Immature natural killer cell (primary cell): ENCODE measurements around the gene CTDNEP1. TPM values are rescaled to one million over a fixed set of nuclear protein-coding genes. Genes with fewer than 3 reads are reported as not detected.
A peak's percentile ranks its signal among the peaks of the same experiment; 100 is the strongest.

ENCODE experiments used
- DNase-seq, 3 donors: peaks; one replicate each; pipeline ENCODE4 v3.0.0; 2022; ENCODE audit warnings: mixed read lengths in 1 of 3
- H3K27ac Mint-ChIP-seq, 6 donors: one replicate each; pipeline ENCODE4 v1.8.0; 2020; ENCODE audit warnings: mixed read lengths in 6 of 6, mild to moderate bottlenecking in 5 of 6, inconsistent platforms in 4 of 6, moderate library complexity in 3 of 6
- H3K27me3 Mint-ChIP-seq, 3 donors: one replicate each; pipeline ENCODE4 v1.8.0; 2020 to 2021; ENCODE audit warnings: low read depth in 3 of 3, mild to moderate bottlenecking in 3 of 3, mixed read lengths in 3 of 3, moderate library complexity in 3 of 3, inconsistent platforms in 1 of 3
- H3K36me3 Mint-ChIP-seq, 3 donors: one replicate each; pipeline ENCODE4 v1.8.0; 2020; ENCODE audit warnings: mixed read lengths in 3 of 3, inconsistent platforms in 2 of 3, mild to moderate bottlenecking in 2 of 3
- H3K4me1 Mint-ChIP-seq, 2 donors: one replicate each; pipeline ENCODE4 v1.8.0; 2020; ENCODE audit warnings: inconsistent platforms in 2 of 2, mild to moderate bottlenecking in 2 of 2, mixed read lengths in 2 of 2, moderate library complexity in 1 of 2
- H3K4me3 Mint-ChIP-seq, 5 donors: one replicate each; pipeline ENCODE4 v1.8.0; 2020; ENCODE audit warnings: mild to moderate bottlenecking in 5 of 5, mixed read lengths in 5 of 5, inconsistent platforms in 3 of 5, moderate library complexity in 3 of 5
- H3K9me3 Mint-ChIP-seq, 6 donors: one replicate each; pipeline ENCODE4 v1.8.0; 2020; ENCODE audit warnings: mild to moderate bottlenecking in 6 of 6, mixed read lengths in 6 of 6, inconsistent platforms in 4 of 6, moderate library complexity in 3 of 6
- polyA plus RNA-seq, 3 donors: library from polyadenylated mRNA; unstranded; fragments of 300-500 nt; fragmentation: Illumina TruSeq; gene quantifications; one replicate each; pipeline ENCODE4 v1.2.3, GENCODE V29; 2021

CTDNEP1 gene
- polyA plus RNA-seq, 3 donors from 2014 or later = 33.2 to 61.1 (median 57.8) TPM

- H3K36me3 Mint-ChIP-seq = no peaks in the 10 kb centered on the region
- H3K4me3 Mint-ChIP-seq = peak overlapping the region; percentile 87 to 91 (median 90)
- no peaks in the 10 kb centered on the region for H3K9me3 Mint-ChIP-seq
- H3K27me3 Mint-ChIP-seq = peaks cover 15 to 19% (median 18%) of the 10 kb centered on the region in 3 donors
- peak overlapping the region; percentile 93 to 99 (median 97) for H3K27ac Mint-ChIP-seq
- no peak for DNase-seq
- peaks cover 31 to 37% of the 10 kb centered on the region in 2 donors for H3K4me1 Mint-ChIP-seq
Observed at GRCh38 chr17:7205561-7205960, 46.0 kb downstream of the CTDNEP1 start.

DNA sequence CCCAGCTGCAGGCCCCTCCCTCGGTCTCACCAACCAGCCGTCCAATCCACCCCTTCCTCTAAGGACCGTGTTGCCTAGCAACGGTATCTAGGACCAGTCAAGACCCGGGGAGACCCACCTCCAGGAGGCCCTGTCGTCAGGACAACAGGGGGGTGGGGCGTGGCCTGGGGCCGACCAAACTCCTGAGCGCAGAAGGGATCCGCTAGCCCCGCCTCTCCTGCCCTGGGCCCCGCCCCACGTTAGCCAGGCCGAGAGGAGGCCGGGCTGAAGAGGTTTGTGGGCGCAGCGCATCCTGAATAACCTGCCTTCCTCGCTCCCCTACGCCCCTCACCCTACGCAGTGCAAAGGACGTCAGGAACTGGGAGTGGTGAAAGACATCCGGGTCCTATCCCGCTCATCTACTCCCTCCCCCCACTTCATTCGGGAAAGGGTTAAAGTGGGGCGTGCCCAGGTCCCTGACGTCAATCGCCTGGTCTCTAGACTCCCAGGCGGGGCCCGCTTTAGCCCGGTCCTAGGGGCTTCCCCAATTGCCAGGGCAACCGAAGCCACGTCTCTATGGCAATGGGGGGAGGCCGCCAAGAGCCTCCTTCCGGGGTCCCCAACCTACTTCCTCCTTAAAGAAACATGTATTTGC lies 46.6 kb downstream of the CTDNEP1 start:
- H3K4me1 Mint-ChIP-seq = peaks cover 31 to 37% of the 10 kb centered on the region in 2 donors
- peak overlapping the region; percentile 93 to 99 (median 97) for H3K27ac Mint-ChIP-seq
- H3K4me3 Mint-ChIP-seq = peak overlapping the region; percentile 87 to 91 (median 90)
- H3K27me3 Mint-ChIP-seq = peaks cover 14 to 18% (median 16%) of the 10 kb centered on the region in 3 donors
- DNase-seq = peak; percentile 96 to 97 (median 97)
- H3K36me3 Mint-ChIP-seq = no peaks in the 10 kb centered on the region
- H3K9me3 Mint-ChIP-seq = no peaks in the 10 kb centered on the region

GRCh38 chr17:7204336-7204735 lies 47.2 kb downstream of the CTDNEP1 start:
- Mint-ChIP-seq H3K27me3 (peaks cover 14 to 18% (median 16%) of the 10 kb centered on the region in 3 donors), H3K27ac (peak overlapping the region; percentile 93 to 99 (median 97)), H3K4me3 (peak overlapping the region; percentile 87 to 91 (median 90)), H3K9me3 (no peaks in the 10 kb centered on the region), H3K36me3 (no peaks in the 10 kb centered on the region), H3K4me1 (peaks cover 31 to 37% of the 10 kb centered on the region in 2 donors)
- no peak for DNase-seq

GRCh38 chr17:7203391-7203790 lies 48.1 kb downstream of the CTDNEP1 start:
- no peak for DNase-seq
- peaks cover 31 to 37% of the 10 kb centered on the region in 2 donors for H3K4me1 Mint-ChIP-seq
- peaks cover 13 to 16% (median 15%) of the 10 kb centered on the region in 3 donors for H3K27me3 Mint-ChIP-seq
- H3K36me3 Mint-ChIP-seq = no peaks in the 10 kb centered on the region
- H3K4me3 Mint-ChIP-seq = peak overlapping the region in 4 of 5 donors; percentile 26 to 91 (median 68)
- H3K9me3 Mint-ChIP-seq = no peaks in the 10 kb centered on the region
- peak overlapping the region; percentile 93 to 99 (median 97) for H3K27ac Mint-ChIP-seq

DNA sequence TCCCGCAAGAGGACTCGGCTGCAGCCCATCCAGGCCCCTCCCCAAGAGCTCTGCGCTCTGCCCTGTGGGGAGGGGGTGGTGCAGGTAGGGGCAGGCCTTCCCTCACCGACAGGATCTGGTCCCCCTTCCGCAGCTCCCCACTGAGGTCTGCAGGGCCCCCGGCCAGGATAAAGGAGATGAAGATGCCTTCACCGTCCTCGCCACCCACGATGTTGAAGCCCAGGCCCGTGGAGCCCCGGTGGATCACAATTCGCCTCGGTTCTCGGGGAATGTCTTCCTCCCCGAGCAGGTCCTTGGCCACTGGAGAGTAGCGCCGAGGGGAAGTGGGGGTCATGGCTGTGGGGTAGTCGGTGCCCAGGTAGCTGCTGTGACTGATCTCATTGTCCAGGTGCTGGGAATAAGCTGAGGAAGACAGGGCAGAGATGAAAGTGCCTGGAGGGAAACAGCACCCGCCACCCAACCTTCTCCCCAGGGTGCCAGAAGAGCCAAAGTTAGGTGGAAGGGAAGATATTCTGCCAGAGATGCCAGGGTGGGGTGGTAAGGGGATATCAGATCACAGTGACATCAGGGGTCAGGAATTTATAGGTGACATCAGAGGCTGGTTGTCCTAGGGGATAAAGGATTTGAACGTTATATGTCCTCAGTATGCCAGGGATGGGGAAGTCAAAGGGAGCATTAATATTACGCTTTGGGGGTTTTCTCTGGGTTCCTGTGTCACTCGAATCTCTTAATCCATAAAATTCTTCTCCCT lies 54.7 kb downstream of the CTDNEP1 start:
- Mint-ChIP-seq H3K36me3 (no peaks in the 10 kb centered on the region), H3K9me3 (no peaks in the 10 kb centered on the region), H3K4me1 (no peaks in the 10 kb centered on the region), H3K27me3 (peaks cover 0 to 5% (median 0%) of the 10 kb centered on the region in 3 donors), H3K4me3 (no peak overlapping the region), H3K27ac (no peak overlapping the region)
- DNase-seq = no peak

DNA sequence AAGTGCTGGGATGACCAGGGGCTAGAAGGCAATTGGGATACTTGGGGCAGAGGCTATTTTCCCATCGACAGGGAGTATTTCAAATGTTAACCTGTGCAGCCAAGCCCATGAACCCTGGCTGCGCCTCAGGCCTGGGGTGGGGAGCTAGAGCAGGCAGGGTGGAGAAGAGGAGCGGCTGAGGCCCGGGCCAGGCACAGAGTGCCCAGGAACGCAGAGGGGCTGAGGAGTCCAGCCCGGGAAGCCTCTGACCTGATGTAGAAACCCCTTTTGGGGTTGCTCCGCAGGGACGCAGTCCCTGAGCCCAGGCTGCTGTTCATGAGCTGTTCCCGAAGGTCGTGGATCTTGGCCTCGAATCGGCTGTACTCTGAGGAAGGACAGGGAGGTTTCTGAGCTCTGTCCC lies 55.6 kb downstream of the CTDNEP1 start:
- Mint-ChIP-seq H3K9me3 (no peaks in the 10 kb centered on the region), H3K4me1 (no peaks in the 10 kb centered on the region), H3K27ac (no peak overlapping the region), H3K4me3 (no peak overlapping the region), H3K27me3 (peaks cover 0 to 5% (median 0%) of the 10 kb centered on the region in 3 donors), H3K36me3 (no peaks in the 10 kb centered on the region)
- DNase-seq = no peak

Other genes starting within 250 kb of the CTDNEP1 start
- 100 to 1,000 TPM; 449 to 922 (median 670) TPM for gene RNASEK, start 239.1 kb downstream of the CTDNEP1 start, polyA plus RNA-seq
- gene BCL6B, start 228.7 kb downstream of the CTDNEP1 start, polyA plus RNA-seq = under 1 TPM in 1 of 3 donors, not detected in 2; 0.10 TPM
- 1 to 10 TPM in 2 of 3 donors, under 1 TPM in 1; 0.49 to 2.6 (median 2.1) TPM for gene SLC16A13, start 215.7 kb downstream of the CTDNEP1 start, polyA plus RNA-seq
- 1 to 10 TPM; 1.2 to 3.9 (median 3.1) TPM for gene SLC16A11, start 207.6 kb downstream of the CTDNEP1 start, polyA plus RNA-seq
- 10 to 100 TPM in 2 of 3 donors, under 1 TPM in 1; 0.72 to 13.5 (median 11.7) TPM for gene CLEC10A, start 171.5 kb downstream of the CTDNEP1 start, polyA plus RNA-seq
- 1 to 10 TPM in 1 of 3 donors, under 1 TPM in 1, not detected in 1; 0.57 to 3.2 TPM for gene ASGR2, start 136.9 kb downstream of the CTDNEP1 start, polyA plus RNA-seq
- gene ASGR1, start 72.4 kb downstream of the CTDNEP1 start, polyA plus RNA-seq = under 1 TPM; 0.55 to 0.84 (median 0.81) TPM
- under 1 TPM in 1 of 3 donors, not detected in 2; 0.36 TPM for gene DLG4, start 31.9 kb downstream of the CTDNEP1 start, polyA plus RNA-seq
- 100 to 1,000 TPM; 138 to 180 (median 141) TPM for gene ACADVL, start 31.8 kb downstream of the CTDNEP1 start, polyA plus RNA-seq
- 10 to 100 TPM; 19.4 to 28.5 (median 25.2) TPM for gene DVL2, start 17.2 kb downstream of the CTDNEP1 start, polyA plus RNA-seq
- gene PHF23, start 12.3 kb downstream of the CTDNEP1 start, polyA plus RNA-seq = 10 to 100 TPM; 11.9 to 41.4 (median 17.7) TPM
- gene GABARAP, start 9.3 kb downstream of the CTDNEP1 start, polyA plus RNA-seq = 100 to 1,000 TPM; 764 to 982 (median 905) TPM
- 100 to 1,000 TPM in 1 of 3 donors, 10 to 100 TPM in 2; 65.0 to 108 (median 89.0) TPM for gene ELP5, start 481 bp upstream of the CTDNEP1 start, polyA plus RNA-seq
- gene CLDN7, start 10.7 kb upstream of the CTDNEP1 start, polyA plus RNA-seq = 1 to 10 TPM; 2.5 to 8.7 (median 3.7) TPM
- under 1 TPM in 1 of 3 donors, not detected in 2; 0.26 TPM for gene SLC2A4, start 30.0 kb upstream of the CTDNEP1 start, polyA plus RNA-seq
- not detected for gene YBX2, start 42.9 kb upstream of the CTDNEP1 start, polyA plus RNA-seq
- 100 to 1,000 TPM; 235 to 814 (median 797) TPM for gene EIF5A, start 55.9 kb upstream of the CTDNEP1 start, polyA plus RNA-seq
- gene GPS2, start 63.6 kb upstream of the CTDNEP1 start, polyA plus RNA-seq = 100 to 1,000 TPM; 100 to 129 (median 123) TPM
- gene NEURL4, start 77.6 kb upstream of the CTDNEP1 start, polyA plus RNA-seq = 1 to 10 TPM in 2 of 3 donors, under 1 TPM in 1; 0.58 to 2.8 (median 1.4) TPM
- 100 to 1,000 TPM; 137 to 227 (median 214) TPM for gene ACAP1, start 84.8 kb upstream of the CTDNEP1 start, polyA plus RNA-seq
- gene KCTD11, start 100.4 kb upstream of the CTDNEP1 start, polyA plus RNA-seq = 10 to 100 TPM in 1 of 3 donors, 1 to 10 TPM in 2; 5.5 to 13.0 (median 9.4) TPM
- gene TMEM95, start 103.4 kb upstream of the CTDNEP1 start, polyA plus RNA-seq = not detected
- under 1 TPM in 2 of 3 donors, not detected in 1; 0.21 to 0.29 TPM for gene TNK1, start 129.4 kb upstream of the CTDNEP1 start, polyA plus RNA-seq
- gene PLSCR3, start 142.8 kb upstream of the CTDNEP1 start, polyA plus RNA-seq = 10 to 100 TPM; 38.1 to 82.5 (median 54.2) TPM
- gene TMEM256, start 152.4 kb upstream of the CTDNEP1 start, polyA plus RNA-seq = 100 to 1,000 TPM in 1 of 3 donors, 10 to 100 TPM in 2; 30.7 to 116 (median 60.7) TPM
- not detected for gene NLGN2, start 156.1 kb upstream of the CTDNEP1 start, polyA plus RNA-seq
- not detected for gene SPEM1, start 168.6 kb upstream of the CTDNEP1 start, polyA plus RNA-seq
- gene SPEM2, start 173.9 kb upstream of the CTDNEP1 start, polyA plus RNA-seq = not detected
- gene SPEM3, start 177.1 kb upstream of the CTDNEP1 start, polyA plus RNA-seq = not detected
- 10 to 100 TPM; 15.9 to 27.9 (median 16.4) TPM for gene TMEM102, start 183.7 kb upstream of the CTDNEP1 start, polyA plus RNA-seq
- gene FGF11, start 187.8 kb upstream of the CTDNEP1 start, polyA plus RNA-seq = not detected
- 10 to 100 TPM; 32.4 to 41.3 (median 38.5) TPM for gene CHRNB1, start 193.3 kb upstream of the CTDNEP1 start, polyA plus RNA-seq
- gene ZBTB4, start 227.9 kb upstream of the CTDNEP1 start, polyA plus RNA-seq = 10 to 100 TPM in 1 of 3 donors, 1 to 10 TPM in 2; 4.4 to 25.8 (median 8.3) TPM
- not detected for gene SLC35G6, start 229.7 kb upstream of the CTDNEP1 start, polyA plus RNA-seq
- 10 to 100 TPM; 16.0 to 67.8 (median 25.7) TPM for gene POLR2A, start 232.6 kb upstream of the CTDNEP1 start, polyA plus RNA-seq